Muscle of back (tissue), 11 donors: Measurements from ENCODE around the gene GPS2. TPM values are rescaled to one million over a fixed set of nuclear protein-coding genes. Genes with fewer than 3 reads are reported as not detected.
A peak's percentile ranks its signal among the peaks of the same experiment; 100 is the strongest.
"Not testable (repeated sequence)": the region's sequence is repeated elsewhere in the genome, so short reads cannot be mapped to it uniquely, and the experiment has no call there.

ENCODE experiments used
- DNase-seq, 3 donors: peaks; one replicate each; pipeline versions ENCODE4 v3.0.0 to v3.0.0-alpha.2; 2013
- polyA plus RNA-seq, 10 donors: library from polyadenylated mRNA; unstranded; fragments of 120-200 nt; gene quantifications; one replicate each; pipeline ENCODE4 v1.2.1, GENCODE V29; 2013; ENCODE audit not compliant: insufficient read length in 10 of 10

Gene GPS2
- polyA plus RNA-seq, 10 donors: 49.3 to 70.2 (median 58.7) TPM

DNA sequence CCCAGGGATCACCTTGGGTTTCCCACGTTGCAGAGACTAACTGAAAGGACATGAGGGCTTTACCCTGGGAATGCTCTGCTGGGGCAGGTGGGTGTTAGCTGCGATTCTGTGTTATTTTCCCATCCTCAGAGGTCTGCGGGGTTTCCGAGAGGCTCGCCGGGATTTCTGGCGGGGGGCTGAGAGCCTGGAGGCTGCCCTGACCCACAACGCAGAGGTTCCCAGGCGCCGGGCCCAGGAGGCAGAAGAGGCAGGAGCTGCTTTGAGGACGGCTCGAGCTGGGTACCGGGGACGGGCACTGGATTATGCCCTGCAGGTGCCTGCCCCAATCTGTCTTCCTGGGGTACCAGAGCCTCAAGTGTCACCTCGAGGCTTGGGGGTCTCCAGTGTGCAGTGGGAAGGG lies 28.1 kb upstream of the GPS2 start:
- no peak for DNase-seq

DNA sequence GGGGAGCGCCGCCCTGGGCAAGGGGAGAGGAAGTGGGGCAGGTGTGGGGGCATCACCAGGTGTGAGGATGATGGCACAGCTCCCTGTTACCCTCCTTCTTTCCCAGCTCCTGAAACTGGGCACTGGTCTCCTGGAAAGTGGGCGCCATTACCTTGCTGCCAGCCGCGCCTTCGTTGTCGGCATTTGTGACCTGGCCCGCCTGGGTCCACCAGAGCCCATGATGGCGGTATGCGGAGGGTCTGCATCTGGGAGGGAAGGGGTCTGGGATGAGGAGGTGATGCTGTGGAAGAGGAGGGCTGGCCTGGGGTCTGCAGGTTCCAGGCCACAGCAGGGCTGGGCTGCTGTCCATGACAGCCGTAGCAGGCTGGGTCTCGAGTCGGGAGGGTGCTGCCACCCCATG lies 26.7 kb upstream of the GPS2 start:
- DNase-seq: no peak

DNA sequence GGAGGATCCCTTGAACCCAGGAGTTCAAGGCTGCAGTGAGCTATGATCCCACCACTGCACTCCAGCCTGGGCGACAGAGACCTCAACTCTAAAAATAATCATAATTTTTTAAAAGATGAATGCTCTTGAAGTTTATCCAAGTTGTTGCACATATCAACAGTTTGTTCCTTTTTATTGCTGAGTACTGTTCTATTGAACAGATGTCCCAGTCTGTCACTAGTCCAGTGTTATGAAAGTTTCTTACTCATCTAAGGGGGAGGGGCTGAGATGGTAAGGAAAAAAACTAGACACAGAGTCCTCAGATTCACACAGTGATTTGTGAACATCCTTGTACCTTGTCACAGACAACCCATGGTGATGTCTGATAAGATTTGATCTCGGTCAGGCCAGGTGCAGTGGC lies 25.0 kb upstream of the GPS2 start:
- no peak for DNase-seq

DNA sequence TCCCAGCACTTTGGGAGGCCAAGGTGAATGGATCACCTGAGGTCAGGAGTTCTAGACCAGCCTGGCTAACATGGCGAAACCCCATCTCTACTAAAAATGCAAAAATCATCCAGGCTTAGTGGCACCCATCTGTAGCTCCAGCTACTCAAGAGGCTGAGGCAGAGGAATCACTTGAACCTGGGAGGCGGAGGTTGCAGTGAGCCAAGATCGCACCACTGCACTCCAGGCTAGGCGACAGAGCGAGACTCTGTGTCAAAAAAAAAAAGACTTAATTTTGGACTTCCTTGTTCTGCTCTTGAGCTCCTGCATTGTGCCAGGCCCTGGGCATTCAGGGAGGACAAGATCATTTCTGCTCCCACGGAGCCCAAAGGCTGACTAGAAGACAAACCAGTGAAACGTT lies 22.4 kb upstream of the GPS2 start:
- DNase-seq: not testable (repeated sequence)

DNA sequence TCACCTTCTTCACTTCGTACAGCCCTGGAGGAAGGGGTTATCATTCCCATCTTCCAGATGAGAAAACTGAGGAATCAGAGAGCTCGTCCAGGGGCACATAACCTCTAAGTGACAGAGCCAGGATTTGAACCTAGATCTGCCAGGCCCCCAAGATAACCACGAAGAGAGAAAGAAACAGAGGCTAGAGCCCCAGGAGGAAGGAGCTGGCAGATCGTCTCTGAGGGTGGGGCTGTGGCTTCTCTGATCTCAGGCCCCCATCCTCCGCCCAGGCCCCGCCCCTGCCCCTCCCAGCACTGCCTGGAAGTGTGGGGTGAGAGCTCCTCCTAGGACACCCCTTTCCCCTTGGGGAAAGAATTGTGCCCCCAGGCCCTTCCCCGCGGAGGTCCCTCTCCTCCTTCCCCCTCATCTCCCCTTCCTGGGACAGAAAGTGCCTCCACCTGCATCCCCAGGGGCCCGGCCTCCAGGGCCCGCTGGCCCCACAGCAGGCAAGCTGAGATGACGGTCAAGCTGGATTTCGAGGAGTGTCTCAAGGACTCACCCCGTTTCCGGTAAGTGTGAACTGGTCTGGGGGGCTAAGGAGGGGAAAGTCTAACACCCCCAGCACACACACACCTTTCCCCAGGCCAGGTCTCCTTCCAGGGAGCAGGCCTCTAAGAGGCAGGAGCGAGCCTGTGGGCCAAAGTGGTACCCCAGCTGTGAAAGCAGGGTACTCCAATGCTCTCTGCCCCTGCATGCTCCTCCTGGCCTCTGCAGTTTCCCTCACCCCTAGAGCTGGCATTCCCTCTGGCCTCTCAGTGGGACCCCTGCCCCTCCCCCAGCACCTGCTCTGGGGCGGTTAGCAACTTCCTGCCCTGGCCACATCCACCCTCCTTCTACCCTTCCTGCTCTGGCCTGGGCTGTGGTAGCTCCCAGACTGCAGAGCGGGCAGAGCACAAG lies 21.3 kb upstream of the GPS2 start, which contains the start of gene ACAP1:
Gene ACAP1, plus strand, starts transcription at position 290 of the 936 bp plus-strand sequence. Its CDS starts 206 bp downstream, at position 496.
- no peak for DNase-seq

DNA sequence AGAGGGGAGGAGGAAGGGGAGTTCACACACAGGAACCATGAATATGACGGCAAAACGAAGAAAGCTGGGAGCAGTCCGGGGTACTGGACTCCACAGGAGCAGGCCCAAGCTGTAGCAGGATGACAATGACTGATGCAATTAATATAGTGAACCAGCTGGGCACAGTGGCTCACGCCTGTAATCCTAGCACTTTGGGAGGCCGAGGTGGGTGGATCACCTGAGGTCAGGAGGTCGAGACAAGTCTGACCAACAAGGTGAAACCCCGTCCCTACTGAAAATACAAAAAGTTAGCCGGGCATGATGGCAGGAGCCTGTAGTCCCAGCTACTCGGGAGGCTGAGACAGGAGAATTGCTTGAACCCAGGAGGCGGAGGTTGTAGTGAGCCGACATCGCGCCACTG lies 20.6 kb upstream of the GPS2 start:
- DNase-seq: not testable (repeated sequence)

DNA sequence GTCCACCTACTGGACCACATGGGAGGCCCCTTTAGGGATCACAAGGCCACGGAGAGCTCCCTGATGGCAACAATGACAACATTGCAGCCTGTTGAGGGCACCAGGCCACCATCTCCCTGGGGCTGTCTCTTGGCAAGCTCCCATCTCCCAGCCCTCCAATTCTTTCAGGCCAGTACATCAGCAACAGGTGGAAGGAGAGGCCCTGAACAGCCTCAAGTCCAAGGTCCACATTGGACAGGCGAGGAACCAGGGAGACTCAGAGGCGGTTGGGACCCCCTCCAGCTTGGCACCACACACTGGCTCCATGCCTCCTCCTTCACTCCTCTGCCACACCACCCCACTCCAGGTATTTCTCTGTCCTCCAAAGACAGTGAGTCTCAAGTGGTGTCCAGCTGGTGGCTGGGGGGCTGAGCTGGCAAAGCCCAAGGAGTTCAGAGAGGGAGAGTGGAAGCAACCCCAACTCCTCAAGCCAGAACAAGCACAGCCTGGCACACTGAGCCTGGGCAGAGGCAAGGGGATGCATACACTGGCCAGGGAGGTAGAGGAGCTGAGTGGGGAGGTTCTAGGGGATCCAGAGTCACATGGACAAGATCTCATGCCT lies 19.9 kb upstream of the GPS2 start:
- no peak for DNase-seq

DNA sequence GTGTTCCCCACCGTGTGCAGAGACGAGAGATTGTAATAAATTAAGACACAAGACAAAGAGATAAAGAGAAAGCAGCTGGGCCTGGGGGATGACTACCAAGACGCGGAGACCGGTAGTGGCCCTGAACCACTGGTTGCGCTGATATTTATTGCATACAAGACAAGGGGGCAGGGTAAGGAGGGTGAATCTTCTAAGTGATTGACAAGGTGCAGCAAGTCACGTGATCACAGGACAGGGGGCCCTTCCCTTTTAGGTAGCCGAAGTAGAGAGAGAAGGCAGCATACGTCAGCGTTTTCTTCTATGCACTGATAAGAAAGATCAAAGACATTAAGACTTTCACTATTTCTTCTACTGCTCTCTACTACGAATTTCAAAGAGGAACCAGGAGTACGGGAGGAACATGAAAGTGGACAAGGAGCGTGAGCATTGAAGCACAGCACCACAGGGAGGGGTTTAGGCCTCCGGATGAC lies 17.5 kb upstream of the GPS2 start:
- not testable (repeated sequence) for DNase-seq

DNA sequence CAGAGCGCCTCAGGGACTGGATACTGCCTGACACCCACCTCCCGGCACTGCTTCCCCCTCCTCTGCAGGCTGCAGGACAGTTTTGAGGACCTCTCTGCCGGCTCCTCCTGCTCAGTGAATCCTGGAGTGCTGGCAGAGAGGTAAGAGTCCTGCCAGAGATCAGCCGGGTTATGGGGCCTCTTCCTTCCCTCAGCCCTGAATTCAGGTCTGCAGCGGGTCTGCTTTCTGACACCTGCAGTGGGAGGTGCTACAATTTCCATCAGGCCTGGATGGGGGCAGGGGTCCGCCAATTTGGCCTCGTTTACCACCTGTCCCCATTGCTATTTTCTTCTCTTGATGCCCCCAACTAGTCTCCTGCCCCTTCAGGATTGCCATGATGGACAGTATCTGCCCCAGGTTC lies 17.0 kb upstream of the GPS2 start:
- DNase-seq: no peak

DNA sequence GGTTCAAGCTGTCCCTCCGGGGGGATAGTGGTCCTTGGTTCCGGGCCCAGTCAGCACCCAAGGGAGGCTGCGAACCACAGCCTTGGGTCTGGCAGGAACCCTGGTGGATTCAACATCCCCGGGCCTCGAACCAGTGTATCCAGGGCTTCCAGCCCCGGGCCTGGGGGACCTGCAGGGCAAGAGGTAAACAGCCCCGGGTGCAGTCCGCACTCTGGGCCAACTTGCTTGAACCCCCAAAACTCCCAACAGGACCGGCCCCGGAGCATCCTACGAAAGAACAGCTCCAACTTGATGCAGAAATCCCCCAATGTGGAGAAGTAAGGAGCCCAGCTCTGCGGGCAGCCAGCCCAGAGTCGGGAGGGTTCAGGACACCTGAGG lies 15.5 kb upstream of the GPS2 start:
- DNase-seq: no peak

DNA sequence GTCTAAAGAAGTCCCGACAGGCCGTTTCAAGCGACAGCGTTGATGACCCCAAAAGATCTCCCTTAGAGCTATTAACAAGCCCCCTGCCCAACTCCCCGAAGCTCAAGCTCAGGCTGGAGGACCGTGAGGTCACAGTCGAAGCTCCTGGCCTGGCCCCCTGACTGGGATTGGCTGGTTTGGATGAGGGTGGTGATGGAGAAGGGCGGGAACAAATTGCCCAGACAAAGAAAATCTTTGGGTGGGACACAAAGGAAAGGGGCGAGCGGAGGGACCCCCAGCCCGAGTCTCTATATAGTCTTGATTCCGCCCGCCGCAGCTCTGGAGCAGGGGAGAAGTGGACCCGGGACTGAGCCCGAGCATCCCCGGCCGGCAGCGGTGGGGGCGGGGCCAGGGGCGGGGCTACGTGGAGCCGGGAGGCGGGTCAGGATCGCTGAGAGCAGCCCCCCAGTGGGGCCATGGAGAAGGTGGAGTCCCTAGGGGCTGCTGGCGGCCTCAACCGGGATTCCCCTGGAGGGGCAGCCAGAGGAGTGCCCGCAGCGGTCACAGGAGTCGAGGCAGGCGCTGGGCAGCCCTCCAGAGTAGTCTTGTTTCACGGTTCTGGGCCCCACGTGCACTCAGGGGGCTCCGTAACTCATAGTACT lies 15.0 kb upstream of the GPS2 start:
- DNase-seq: peak in 2 of 3 donors; percentile 82 to 90

DNA sequence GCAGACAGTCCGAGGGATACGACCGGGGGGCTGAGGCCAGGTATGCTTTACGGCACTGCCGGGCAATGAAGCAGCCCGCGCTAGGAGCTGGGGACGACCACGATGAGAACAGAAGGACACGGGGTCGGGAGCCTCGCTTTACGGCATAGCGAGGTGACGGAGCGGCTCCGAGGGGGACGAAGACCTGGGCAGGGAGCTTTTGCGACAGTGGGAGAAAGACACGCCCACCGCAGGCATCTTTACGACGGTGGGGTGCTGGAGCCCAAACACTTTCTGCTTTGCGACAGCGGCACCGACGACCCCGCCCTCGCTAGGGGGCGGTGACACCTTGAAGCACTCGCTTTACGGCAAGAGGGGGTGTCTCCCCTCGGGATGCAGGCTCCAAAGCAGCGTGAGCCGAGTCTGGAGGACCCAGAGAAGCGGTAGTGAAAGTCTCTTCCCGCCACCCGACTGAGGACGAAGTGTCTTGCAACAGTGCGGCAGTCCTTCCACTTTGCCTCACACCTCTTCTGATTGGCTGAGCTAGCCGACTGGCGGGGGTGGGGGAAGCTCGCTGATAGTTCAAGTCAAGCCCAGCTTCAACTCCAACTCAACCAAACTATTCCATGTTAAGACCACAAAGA lies 14.3 kb upstream of the GPS2 start:
- peak; percentile 99 to 100 (median 99) for DNase-seq

DNA sequence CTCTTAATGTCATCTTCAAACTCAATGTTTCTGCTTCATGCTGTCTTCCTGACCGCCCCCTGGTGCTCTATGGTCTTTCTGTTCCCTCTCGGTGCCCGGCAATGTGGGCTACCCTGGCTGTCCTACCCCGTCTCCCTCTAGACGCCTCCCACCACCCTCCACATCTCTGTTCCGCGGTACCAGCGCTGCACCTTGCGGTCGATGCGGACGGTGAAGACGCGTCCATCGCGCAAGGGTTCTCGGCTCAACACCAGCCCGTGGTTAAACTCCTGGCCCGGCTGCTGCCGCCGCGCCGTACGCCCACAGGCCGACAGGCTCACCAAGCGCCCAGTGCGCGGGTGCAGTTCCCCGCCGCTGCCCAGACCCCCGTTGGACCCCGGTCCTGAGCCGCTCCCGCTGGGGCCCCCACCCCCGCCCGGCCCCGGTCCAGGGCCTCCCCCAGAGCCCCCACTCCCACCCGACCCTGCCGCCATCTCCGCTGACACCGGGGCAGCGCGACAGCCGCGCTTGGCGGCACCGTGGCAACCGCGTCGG lies 13.7 kb upstream of the GPS2 start, which contains the start of gene NEURL4:
Gene NEURL4, minus strand, starts transcription at position 496 of the 534 bp plus-strand sequence. Its CDS starts 23 bp downstream, at position 473.
- no peak for DNase-seq

DNA sequence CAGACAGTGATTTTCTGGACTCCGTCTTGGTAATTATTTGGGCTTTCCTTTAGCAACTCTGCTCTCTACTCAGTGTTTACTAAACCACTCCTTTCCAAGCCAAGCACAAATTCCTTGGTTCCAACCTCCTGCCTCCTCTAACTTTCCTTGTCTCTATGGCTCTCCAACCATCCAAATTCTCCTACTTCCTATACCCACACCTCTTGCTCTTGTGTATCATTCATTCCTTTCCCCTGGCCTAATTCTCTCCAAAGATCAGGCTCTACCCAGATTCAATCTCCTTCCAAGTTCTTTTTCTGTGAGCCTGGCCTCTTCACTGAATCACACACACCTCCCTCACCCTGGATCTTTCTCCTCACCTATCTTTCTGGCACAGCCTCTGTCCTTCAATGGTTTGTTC lies 12.8 kb upstream of the GPS2 start:
- no peak for DNase-seq

DNA sequence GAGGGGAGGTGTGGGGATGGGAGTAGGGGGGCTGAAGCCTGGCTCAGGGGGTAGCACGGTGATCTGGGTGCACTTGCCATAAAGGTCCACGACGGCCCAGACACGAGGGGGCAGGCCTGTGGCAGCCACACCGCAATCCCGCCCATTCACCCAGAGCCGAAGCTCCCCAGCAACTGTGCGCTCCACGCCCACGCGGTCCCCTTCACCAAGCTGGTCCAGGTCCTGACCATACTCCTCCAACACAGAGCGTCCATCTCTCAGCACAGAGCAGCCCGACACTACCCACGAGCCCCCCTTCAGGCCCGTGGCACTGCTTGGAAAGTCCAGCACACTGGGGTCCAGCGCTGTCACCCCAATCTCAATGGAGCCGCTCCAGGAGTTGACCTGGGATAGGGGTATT lies 12.3 kb upstream of the GPS2 start:
- no peak for DNase-seq

DNA sequence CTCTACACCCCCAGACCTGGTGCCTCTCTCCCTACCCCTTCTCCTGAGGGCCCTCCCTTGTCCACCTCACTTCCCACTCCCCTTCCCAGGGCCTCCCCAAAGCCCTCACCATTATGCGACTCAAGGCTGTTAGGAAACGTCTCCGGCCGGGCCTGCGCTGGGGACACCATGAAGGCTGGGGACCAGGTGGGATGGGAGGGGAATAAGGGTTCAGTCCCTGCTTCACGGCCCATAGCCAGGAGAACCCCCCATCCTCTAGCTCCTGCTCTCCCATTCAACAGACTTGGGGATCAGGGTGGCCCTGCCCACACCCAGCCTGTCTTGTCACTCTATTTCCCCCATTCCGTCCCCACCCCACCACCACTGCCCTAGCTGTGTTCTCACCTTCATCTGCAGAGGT lies 11.9 kb upstream of the GPS2 start:
- DNase-seq: no peak

DNA sequence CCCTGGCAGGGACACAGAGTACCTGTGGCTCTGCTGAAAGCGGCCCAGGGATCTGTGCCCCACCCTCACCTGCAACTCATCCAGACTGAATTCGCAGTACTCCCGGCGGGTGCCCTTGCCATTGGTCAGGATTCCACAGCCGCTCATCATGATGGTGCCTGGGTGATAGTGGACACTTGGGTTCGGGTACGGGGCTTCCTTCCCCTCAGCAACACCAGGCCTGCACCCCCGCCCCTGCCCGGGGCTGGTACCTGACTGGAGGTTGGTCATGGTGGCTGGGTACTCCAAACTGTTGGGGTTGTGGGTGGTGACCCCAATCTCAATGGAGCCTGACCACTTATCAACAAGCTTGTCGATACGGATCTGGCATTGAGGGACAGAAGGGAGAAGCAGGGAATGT lies 11.0 kb upstream of the GPS2 start:
- DNase-seq: no peak

DNA sequence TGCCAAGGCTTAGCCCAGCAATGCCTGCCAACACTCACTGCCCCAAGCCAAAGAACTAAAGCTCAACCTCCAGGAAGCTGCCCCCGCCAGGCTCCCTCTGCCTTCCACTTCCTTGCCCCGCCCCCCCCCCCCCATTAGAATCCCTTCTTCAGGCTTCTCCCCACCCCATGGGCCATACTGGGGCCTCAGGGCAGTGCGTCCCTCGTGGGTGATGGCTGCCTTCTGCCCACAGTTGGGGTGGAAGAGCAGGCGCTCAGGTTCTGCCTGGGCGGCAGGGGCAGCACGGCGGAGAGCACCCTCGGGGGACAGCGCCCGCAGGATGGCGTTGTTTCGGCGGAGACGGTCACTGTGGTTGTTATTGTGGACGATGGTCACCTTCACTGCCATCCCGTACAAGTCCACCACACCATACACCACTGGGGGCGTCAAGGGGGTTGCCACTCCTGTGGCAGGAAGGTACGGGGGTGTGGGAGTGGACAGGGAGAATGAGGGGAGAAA lies 9.9 kb upstream of the GPS2 start:
- DNase-seq: no peak

DNA sequence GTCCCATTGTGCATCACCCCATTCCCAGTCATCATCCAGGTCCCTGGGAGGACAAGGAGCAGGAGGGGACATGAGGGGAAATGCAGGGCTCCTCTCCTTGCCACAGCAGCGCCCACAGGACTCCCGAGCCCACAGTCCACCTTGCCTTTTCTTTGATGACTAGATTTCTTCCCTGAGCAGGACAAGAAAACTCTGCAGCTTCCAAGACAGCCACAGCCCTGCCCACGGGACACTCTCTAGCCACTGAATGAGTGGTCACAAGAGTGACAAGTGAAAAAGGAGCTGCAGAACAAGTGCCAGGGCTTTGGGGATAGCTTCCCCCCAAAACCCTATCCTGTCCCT lies 9.2 kb upstream of the GPS2 start:
- no peak for DNase-seq

DNA sequence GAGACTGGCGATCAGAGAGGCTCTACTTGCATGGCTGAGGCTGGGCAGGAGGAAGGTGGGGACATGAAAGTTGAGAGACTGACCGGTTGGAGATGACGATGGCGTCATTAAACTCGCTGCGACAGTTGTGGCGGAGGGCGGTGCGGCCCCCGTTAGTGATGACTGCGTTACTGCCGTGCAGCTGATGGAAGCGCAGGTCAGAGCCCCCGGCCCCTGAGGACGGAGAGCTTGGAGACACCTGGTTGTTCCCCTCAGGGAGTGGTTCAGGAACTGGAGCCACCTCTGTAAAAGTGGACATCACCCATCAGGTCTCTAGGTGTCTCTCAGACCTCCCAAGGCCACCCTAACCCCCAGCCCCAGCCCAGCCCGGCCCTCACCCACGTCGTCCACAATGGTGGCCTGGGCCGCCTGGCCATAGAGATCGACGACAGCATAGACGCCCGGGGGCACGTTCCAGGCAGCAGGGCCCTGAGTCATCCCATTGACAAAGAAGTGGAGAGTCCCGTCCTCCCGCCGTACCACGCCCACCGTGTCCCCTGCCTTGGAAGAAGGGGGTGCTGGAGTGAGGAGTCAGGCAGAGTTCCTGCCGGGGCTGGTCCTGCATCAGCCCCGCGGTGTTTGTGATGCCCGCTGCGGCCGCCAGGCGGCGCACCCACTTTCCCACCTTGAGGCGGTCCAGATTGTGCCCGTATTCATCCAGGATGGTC lies 8.7 kb upstream of the GPS2 start:
- DNase-seq: peak in 1 of 3 donors; percentile 59
